MV-4-11 (cell line): ENCODE data around the gene MEGF9.

Source experiments
- DNase-seq: peaks from one replicate; lab custom pipeline; 2025; lab: John Stamatoyannopoulos, UW

The MEGF9 gene

GRCh38 chr9:120730654-120731514, 16.6 kb upstream of the MEGF9 start:
- DNase-seq, result no peak

- DNase-seq, result peak; percentile 70
Observed at GRCh38 chr9:120729791-120730241, 15.5 kb upstream of the MEGF9 start.

- no peak for DNase-seq
Observed at GRCh38 chr9:120726484-120726883, 12.2 kb upstream of the MEGF9 start.

GRCh38 chr9:120725907-120726306, 11.6 kb upstream of the MEGF9 start:
- DNase-seq, result no peak

GRCh38 chr9:120724757-120725400, 10.6 kb upstream of the MEGF9 start:
- DNase-seq, result no peak

- no peak for DNase-seq
Observed at GRCh38 chr9:120723565-120723964, 9.3 kb upstream of the MEGF9 start.

GRCh38 chr9:120720404-120720803, 6.1 kb upstream of the MEGF9 start:
- no peak for DNase-seq

GRCh38 chr9:120718316-120718715, 4.0 kb upstream of the MEGF9 start:
- DNase-seq, result no peak

- DNase-seq, result no peak
Observed at GRCh38 chr9:120717176-120717575, 2.9 kb upstream of the MEGF9 start.

GRCh38 chr9:120716483-120716882, 2.2 kb upstream of the MEGF9 start:
- no peak for DNase-seq

GRCh38 chr9:120715389-120715924, 1.2 kb upstream of the MEGF9 start:
- no peak for DNase-seq

GRCh38 chr9:120714846-120715388, 647 bp upstream of the MEGF9 start:
- no peak for DNase-seq

- DNase-seq, result peak; percentile 11
Observed at GRCh38 chr9:120713257-120714087, 798 bp downstream of the MEGF9 start.

GRCh38 chr9:120712539-120713031, 1.7 kb downstream of the MEGF9 start:
- no peak for DNase-seq

- DNase-seq, result no peak
Observed at GRCh38 chr9:120711841-120712538, 2.3 kb downstream of the MEGF9 start.

- DNase-seq, result no peak
Observed at GRCh38 chr9:120711354-120711753, 2.9 kb downstream of the MEGF9 start.

GRCh38 chr9:120710110-120710981, 3.9 kb downstream of the MEGF9 start:
- DNase-seq, result no peak

- peak; percentile 57 for DNase-seq
Observed at GRCh38 chr9:120708526-120709224, 5.6 kb downstream of the MEGF9 start.

- no peak for DNase-seq
Observed at GRCh38 chr9:120707170-120707569, 7.1 kb downstream of the MEGF9 start.
